Caki2 (cell line): ENCODE data around the gene GARIN5B. TPM values are rescaled to one million over a fixed set of nuclear protein-coding genes. Genes with fewer than 3 reads are reported as not detected.
A peak's percentile ranks its signal among the peaks of the same experiment; 100 is the strongest.
"Not testable (repeated sequence)": the region's sequence is repeated elsewhere in the genome, so short reads cannot be mapped to it uniquely, and the experiment has no call there.

Experiments
- DNase-seq: peaks from one replicate; pipeline ENCODE4 v3.0.0-alpha.2; 2015; ENCODE audit warnings: low read depth
- in situ Hi-C: cut with HindIII; loops from 2 replicates; pipeline ENCODE4 v1.10.0; 2016; ENCODE audit warnings: low sequenced_read_pairs, low pct_unique_long_range_greater_than_20kb, mixed read lengths
- total RNA-seq: library from RNA; depleted of rRNA; stranded (reverse); fragments of >200 nt; shearing (Covaris generic); gene quantifications from 2 replicates; pipeline ENCODE4 v1.2.3, GENCODE V29; 2014; ENCODE audit warnings: low replicate concordance; rRNA removed

GARIN5B gene
- not detected in 2 replicates for total RNA-seq

GRCh38 chr19:55362990-55363716 lies at the start of gene GARIN5B:
Gene GARIN5B (minus strand): TSS chr19:55363260. CDS start chr19:55363066, 194 bp downstream.
- no peak for DNase-seq
- in situ Hi-C loops, result no loop called here

DNA sequence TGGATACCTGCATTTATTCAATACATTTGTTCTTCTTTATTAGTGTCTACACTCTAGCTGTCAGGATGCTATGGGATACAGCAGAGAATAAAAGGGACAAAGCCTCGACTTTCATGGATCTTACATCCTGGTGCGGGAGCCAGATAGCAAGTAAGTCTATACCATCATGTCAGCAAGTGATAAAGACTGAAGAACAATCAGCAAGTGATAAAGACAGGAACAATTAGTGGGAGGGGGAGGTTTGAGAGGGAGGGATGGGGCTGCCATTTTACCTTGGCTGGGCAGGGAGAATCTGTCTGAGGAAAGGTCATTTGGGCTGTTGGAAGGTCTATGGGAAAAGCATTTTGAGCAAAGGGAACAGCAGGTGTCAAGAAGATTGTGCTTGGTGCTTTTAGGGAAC lies 47.1 kb upstream of the GARIN5B start:
- no peak for DNase-seq
- in situ Hi-C loops, result loop anchor here (10.0 kb wide), 1 partner anchor 235 kb away; no protein-coding TSS in a partner anchor

GRCh38 chr19:55409179-55409578 lies 46.1 kb upstream of the GARIN5B start:
- DNase-seq, in situ Hi-C loops: not testable (repeated sequence)

DNA sequence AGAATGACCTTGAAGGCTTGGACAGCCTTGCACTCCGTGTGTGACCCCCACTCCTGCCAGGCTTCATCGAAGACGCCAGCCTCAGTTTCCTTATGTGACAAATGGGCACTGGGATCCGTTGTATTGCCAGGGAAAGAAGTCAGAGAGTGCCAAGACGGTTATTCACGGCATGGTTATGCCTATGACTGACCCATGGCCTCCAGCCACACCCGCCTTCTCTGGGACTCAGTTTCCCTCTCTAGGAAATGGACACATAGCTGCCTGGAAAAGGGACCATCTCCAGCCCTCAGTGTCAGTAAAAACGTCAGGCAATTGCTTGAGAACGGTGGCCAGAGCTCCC lies 45.4 kb upstream of the GARIN5B start:
- no peak for DNase-seq
- in situ Hi-C loops, result no loop called here

DNA sequence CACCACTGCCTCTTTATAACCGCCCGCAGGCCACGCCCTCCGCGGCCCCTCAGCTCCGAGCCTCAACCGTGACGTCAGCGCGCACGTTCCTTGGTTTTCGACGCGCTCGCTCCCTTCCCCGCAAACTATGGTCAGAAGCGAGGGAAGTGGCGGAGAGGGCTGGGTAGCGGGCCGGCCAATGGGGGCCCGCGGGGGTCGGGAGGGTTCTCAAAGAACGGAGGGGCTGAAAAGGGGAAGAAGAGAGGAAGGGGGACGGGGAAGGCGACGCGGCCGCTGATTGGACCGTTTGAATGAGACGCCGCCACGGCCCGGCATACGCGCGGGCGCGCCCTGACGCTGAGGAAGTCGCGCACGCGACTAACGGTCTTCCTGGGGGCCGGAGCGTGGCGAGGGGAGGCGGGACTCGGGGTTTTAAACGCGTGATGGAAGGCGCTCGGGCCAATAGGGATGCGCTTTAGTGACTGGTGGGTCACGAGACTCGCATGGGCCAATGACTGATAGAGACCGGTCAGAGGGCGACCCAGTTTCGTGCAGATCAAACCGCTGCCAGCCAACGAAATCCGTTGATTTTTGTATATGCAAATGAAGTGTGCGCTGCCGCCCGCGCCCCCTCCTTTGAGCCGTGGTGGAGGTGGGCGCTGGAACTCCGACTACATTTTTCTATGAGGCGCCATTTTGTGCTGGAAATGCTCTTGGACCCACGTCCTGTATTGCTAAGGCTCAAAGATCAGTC lies 44.9 kb upstream of the GARIN5B start:
- peak; percentile 100 for DNase-seq
- in situ Hi-C loops, result no loop called here

GRCh38 chr19:55407550-55407799 lies 44.4 kb upstream of the GARIN5B start, which contains the start of gene UBE2S:
Gene UBE2S (minus strand): TSS chr19:55407788. CDS start chr19:55407589, 199 bp downstream.
- in situ Hi-C loops, DNase-seq: not testable (repeated sequence)

GRCh38 chr19:55406826-55407549 lies 43.9 kb upstream of the GARIN5B start:
- in situ Hi-C loops, result no loop called here
- DNase-seq, result no peak

GRCh38 chr19:55406091-55406825 lies 43.2 kb upstream of the GARIN5B start:
- DNase-seq, result no peak
- in situ Hi-C loops, result no loop called here

DNA sequence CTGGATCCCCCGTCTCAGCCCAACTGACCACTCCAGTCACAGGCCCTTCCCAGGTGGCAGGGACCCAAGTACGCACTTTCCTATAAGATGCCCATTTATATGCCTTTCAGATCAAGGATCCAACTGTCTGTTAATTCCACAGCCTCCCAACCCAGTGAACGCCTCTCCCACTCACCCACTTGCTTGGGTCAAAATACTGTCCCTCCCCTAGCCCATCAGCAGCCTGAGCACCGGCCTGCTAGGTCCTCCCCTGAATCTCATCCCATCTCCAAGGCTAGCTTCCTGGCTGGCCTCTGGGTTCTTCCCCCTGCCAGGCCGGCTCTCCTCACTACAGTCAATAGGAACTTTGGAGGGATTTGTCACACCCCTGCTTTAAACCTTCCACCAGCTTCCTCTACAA lies 42.6 kb upstream of the GARIN5B start:
- no peak for DNase-seq
- in situ Hi-C loops, result no loop called here

DNA sequence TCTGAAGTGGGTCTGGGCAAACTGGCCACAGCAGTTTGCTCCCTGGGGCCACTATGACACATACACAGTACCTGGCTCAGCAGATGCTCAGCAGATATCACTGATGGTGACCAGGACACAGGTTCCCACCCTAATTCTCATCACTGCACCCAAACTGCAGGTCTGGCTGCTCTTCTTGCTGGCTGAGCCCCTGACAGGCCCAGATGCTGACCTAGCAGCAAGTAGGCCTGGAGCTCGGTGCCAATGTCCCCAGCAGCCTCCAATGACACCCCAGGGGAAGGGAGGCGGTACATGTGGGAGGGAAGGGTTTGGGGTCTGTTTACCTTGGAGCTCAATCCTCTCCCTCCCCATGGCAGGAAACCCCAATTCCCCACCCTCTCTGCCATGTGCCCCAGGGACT lies 39.4 kb upstream of the GARIN5B start:
- DNase-seq, result no peak
- in situ Hi-C loops, result no loop called here

DNA sequence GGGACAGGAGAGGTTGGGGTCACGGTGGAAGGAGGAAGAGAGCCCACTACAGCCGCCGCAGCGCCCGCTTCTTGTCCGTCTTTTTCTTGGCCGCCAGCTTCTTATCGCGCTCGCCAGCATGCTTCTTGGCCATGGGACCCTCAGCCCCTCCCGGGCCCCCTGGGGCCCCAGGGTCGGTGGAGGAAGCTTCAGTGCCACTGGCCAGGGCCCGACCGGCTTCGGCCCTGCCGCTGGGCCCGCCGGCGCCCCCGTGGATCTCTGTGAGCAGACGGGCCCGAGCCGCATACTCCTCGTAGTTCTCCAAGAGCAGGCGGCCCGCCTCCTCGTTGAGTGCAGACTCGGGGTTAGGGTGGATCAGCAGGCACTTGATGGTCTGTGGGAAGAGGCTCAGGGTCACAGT lies 38.3 kb upstream of the GARIN5B start:
- DNase-seq, in situ Hi-C loops: not testable (repeated sequence)

GRCh38 chr19:55400281-55401087 lies 37.4 kb upstream of the GARIN5B start:
- DNase-seq, result no peak
- in situ Hi-C loops, result no loop called here

DNA sequence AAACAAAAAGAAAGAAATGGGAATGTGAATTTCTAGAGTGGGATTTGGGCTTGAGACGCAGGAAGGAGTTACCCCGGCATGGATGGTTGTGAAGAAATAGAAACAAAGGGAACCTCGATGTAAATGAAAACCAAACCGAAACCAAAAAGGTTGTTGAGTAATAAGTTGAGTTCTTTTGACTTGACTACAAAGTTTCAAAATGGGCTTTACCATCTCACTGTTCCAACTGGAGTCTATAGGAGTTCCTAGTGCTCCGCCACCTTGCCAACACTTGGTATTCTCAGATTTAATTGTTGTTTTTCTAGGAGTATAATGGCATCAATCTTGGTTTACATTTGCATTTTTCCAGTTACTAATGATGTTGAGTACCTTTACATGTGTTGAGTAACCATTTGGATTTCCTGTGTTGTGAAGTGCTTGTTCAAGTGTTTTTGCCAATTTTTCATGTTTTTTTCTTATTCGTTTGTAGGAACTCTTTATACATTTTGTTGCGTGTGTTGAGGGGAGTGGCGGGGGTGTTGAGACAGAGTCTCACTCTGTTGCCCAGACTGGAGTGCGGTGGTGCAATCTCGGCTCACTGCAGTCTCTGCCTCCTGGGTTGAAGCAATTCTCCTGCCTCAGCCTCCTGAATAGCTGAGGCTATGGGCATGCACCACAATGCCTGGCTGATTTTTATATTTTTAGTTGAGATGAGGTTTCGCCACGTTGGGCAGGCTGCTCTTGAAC lies 35.3 kb upstream of the GARIN5B start:
- in situ Hi-C loops, result no loop called here
- DNase-seq, result no peak

- in situ Hi-C loops, result no loop called here
- no peak for DNase-seq
Observed at GRCh38 chr19:55392820-55393761, 30.0 kb upstream of the GARIN5B start.

GRCh38 chr19:55391702-55392615 lies 28.9 kb upstream of the GARIN5B start:
- in situ Hi-C loops, result no loop called here
- no peak for DNase-seq
